A549 treated with CORT108297 at 1 μM for 4 hours (cell line): ENCODE measurements around the gene TIPIN. TPM values are rescaled to one million over a fixed set of nuclear protein-coding genes. Genes with fewer than 3 reads are reported as not detected.

Source experiments
- total RNA-seq: library from RNA; stranded (reverse); fragments of 200-300 nt; extraction: Qiagen RNA extraction; gene quantifications from 5 replicates; pipeline ENCODE4 v1.2.3, GENCODE V29; 2022

The TIPIN gene, protein sequence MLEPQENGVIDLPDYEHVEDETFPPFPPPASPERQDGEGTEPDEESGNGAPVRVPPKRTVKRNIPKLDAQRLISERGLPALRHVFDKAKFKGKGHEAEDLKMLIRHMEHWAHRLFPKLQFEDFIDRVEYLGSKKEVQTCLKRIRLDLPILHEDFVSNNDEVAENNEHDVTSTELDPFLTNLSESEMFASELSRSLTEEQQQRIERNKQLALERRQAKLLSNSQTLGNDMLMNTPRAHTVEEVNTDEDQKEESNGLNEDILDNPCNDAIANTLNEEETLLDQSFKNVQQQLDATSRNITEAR
- total RNA-seq = 22.4 to 30.0 TPM (median 24.9 TPM) in 5 replicates

DNA sequence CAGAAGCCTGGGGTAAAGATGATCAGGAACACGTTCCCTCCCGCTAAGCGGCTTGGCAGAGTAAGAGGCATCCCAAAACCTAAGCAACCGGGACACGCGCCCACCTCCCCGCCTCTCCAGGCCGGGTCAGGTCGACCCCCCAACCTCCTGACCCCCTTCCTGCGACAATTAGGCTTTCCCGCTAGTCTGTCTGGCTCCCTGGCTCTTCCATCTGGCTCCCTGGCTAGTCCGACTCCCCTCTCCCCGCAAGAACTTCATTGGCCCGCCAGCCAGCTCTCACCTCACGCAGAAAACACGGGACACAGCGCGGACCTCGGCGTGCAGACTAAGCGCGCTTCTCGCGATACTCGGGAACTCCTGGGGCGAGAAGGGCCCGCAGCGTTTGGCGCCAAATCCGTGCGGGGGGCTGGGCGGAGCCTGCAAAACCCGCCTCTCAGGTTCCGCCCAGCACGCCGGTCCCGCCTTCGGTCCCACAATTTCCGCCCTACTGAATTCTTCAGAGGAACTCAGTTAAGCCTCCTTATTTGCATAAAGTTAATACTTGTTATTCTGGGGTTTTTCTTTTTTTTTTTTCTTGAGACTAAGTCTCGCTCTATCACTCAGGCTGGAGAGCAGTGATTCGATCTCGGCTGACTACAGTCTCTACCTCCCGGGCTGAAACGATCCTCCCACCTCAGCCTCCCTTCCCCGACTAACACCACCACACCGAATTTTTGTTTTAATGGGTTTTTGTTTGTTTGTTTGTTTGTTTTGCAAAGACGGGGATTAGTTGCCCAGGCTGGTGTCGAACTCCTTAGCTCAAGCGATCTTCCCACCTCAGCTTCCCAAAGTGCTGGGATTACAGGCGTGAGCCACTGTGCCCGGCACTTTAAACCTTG is at the start of gene TIPIN:
TIPIN (minus strand) TSS at position 327 of the 878 bp plus-strand sequence. CDS start 3,738 bp downstream, outside the sequence.

GRCh38 chr15:66386204-66387123 is 30.0 kb upstream of the TIPIN start, which contains the start of gene MAP2K1:
MAP2K1 (plus strand) TSS chr15:66386912; CDS start chr15:66387348, 436 bp downstream.

DNA sequence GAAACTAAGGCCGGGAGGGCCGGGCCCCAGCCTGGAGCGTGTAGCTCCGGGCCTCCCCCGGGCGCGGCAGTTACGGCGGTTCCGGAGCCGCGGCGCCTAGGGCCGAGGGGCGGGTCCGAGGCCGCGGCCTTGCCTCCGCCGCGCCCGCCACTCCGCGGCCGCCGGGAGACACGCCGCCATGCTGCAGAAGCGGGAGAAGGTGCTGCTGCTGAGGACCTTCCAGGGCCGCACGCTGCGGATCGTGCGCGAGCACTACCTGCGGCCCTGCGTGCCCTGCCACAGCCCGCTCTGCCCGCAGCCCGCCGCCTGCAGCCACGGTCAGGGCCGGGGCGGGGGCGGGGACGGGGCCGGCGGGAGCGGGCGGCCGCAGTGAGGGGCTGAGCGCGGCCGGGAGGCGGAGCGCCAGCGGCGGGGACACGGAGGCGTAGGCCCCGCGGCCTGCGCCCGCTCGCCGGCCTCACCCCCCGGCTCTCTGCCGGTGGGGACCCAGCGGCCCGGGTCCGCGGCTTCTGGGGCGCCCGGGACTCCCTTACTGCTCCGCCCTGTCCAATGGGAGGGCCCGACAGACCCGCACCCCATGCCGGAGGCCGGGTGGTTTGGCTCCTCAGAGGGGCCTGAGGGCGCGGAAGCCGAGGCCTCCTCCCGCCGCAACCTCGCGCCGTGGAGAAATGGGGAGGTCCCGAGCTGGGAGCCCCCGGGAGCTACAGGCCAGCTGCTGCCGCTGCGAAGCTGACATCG is 62.9 kb downstream of the TIPIN start, which contains the start of gene DIS3L:
DIS3L (plus strand) TSS at position 150 of the 738 bp plus-strand sequence; CDS start at position 179, 29 bp downstream.

Other genes with a start within 250 kb of the TIPIN start
- gene MEGF11, start 102.9 kb downstream of the TIPIN start, total RNA-seq = 0.20 to 0.74 TPM (median 0.46 TPM) in 5 replicates
- gene DIS3L, start 63.1 kb downstream of the TIPIN start, total RNA-seq = 27.3 to 39.9 TPM (median 34.9 TPM) in 5 replicates
- gene MAP2K1, start 30.2 kb upstream of the TIPIN start, total RNA-seq = 75.9 to 113 TPM (median 103 TPM) in 5 replicates
- gene SNAPC5, start 141.1 kb upstream of the TIPIN start, total RNA-seq = 46.1 to 66.9 TPM (median 48.9 TPM) in 5 replicates
- gene RPL4, start 148.2 kb upstream of the TIPIN start, total RNA-seq = 4,981 to 5,916 TPM (median 5,316 TPM) in 5 replicates
- gene ZWILCH, start 148.6 kb upstream of the TIPIN start, total RNA-seq = 31.6 to 41.5 TPM (median 36.6 TPM) in 5 replicates
- gene LCTL, start 209.3 kb upstream of the TIPIN start, total RNA-seq = 0.05 TPM in 1 of 5 replicates, not detected in the others